GM13977 (cell line): ENCODE data around the gene MIF4GD.
"Not testable (repeated sequence)": the region's sequence is repeated elsewhere in the genome, so short reads cannot be mapped to it uniquely, and the experiment has no call there.

Source experiments
- DNase-seq: peaks from one replicate; pipeline ENCODE4 v3.0.0; 2012; ENCODE audit warnings: low spot score
- in situ Hi-C: fragments of 300-500 bp; cut with MboI; formaldehyde crosslinking; loops from one replicate; pipeline ENCODE4 v1.12.0; 2022; ENCODE audit warnings: low sequenced_read_pairs, low pct_unique_long_range_greater_than_20kb, mixed read lengths, inconsistent platforms; ENCODE audit not compliant: unreplicated experiment
- TF ChIP-seq, protein P1 (sequence below): IDR thresholded peaks from 2 replicates; pipeline ENCODE4 v1.5.1; 2012; ENCODE audit warnings: mild to moderate bottlenecking, control low read depth; ENCODE audit not compliant: insufficient read depth; ENCODE audit errors: extremely low read depth, missing control alignments

MIF4GD gene

GRCh38 chr17:75300280-75300679 is 29.2 kb upstream of the MIF4GD start:
- in situ Hi-C loops = no loop called here
- no peak for DNase-seq
- TF ChIP-seq, protein P1, sequence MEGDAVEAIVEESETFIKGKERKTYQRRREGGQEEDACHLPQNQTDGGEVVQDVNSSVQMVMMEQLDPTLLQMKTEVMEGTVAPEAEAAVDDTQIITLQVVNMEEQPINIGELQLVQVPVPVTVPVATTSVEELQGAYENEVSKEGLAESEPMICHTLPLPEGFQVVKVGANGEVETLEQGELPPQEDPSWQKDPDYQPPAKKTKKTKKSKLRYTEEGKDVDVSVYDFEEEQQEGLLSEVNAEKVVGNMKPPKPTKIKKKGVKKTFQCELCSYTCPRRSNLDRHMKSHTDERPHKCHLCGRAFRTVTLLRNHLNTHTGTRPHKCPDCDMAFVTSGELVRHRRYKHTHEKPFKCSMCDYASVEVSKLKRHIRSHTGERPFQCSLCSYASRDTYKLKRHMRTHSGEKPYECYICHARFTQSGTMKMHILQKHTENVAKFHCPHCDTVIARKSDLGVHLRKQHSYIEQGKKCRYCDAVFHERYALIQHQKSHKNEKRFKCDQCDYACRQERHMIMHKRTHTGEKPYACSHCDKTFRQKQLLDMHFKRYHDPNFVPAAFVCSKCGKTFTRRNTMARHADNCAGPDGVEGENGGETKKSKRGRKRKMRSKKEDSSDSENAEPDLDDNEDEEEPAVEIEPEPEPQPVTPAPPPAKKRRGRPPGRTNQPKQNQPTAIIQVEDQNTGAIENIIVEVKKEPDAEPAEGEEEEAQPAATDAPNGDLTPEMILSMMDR = no peak

DNA sequence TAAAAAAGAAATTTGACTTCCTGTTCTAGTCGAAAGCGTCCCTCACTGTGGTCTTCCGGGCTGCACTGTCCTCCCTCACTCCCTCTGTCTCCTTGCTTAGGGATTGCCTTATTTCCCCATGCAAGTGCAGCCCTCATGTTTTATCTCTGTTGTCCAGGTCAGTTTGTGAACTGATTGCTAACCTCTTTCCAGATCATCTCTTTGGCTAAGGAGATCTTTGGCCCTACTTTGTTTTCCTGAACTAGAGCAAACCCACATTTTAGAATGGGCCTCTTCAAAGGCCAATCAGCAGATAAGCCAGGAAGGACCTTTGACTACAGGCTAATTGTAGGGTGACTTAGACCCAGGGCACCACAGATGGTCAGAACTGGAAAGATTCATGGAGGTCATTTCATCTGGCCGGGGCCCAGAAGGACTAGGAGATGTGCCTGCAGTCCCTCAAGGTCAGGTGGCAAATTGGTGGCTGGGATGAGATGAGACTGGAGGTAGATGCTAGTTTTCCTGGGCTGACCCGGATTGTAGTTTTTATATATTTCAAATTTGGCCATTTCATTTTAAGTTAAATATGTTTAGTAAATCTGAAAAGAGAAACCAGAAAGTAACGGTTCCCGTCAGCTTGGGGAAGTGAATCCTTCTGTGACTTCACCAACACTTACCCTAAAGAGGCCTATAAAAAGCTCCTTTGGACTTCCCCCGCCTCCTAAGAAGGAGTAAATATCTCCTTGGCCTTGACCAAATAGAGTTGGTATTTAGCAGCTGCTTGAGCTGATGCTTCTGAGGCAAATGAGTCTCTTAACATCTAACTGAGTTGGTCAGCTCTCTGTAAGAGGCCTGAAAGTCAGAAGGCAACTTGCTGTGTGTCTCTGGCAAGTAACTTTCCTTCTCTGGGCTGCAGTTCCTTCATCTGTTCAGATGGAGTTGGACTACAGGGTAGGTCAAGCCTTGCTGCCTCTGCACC is 24.4 kb upstream of the MIF4GD start:
- TF ChIP-seq, protein P1 = no peak
- in situ Hi-C loops = no loop called here

GRCh38 chr17:75292810-75293448 is 21.9 kb upstream of the MIF4GD start:
- DNase-seq, in situ Hi-C loops: not testable (repeated sequence)

More for the DNA sequence above, 24.4 kb upstream of the MIF4GD start:
- DNase-seq = peak; percentile 73

- in situ Hi-C loops = no loop called here
- TF ChIP-seq, protein P1 = peak; percentile 61
These were observed 18.9 kb upstream of the MIF4GD start for GRCh38 chr17:75289832-75290337.

GRCh38 chr17:75289115-75289831 is 18.2 kb upstream of the MIF4GD start, which contains the start of gene SLC25A19:
Gene SLC25A19, minus strand, starts transcription at chr17:75289433. Its CDS starts 2,669 bp downstream, at chr17:75286764.
- peak; percentile 94 for DNase-seq
- in situ Hi-C loops = no loop called here
- TF ChIP-seq, protein P1 = peak; percentile 57

More at GRCh38 chr17:75289832-75290337, 18.9 kb upstream of the MIF4GD start:
- DNase-seq = no peak

- TF ChIP-seq, protein P1 = no peak
- in situ Hi-C loops = no loop called here
- peak; percentile 48 for DNase-seq
These were observed 17.7 kb upstream of the MIF4GD start for GRCh38 chr17:75288770-75289114.
